ENCODE data around the gene TAAR8.
"Not testable (repeated sequence)": the region's sequence is repeated elsewhere in the genome, so short reads cannot be mapped to it uniquely, and the experiment has no call there.

TAAR8 gene

DNA sequence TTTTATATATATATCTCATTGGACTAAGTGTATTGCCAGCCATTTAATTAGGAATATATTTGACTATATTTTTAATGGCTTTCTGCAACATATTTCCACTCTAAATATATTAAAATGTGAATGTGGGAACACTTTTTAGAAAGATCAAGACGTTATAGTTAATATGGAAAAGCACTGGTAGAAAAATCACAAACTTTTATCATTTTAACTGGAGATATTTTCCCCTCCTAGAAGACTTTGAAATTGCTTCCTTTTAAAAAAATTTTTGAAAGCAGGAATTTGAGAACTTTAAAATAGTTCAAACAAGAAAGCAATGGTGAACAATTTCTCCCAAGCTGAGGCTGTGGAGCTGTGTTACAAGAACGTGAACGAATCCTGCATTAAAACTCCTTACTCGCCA lies 14.5 kb upstream of the TAAR8 start, which contains the start of gene TAAR9:
Gene TAAR9, plus strand, starts transcription at position 301 of the 400 bp plus-strand sequence. Its CDS starts 13 bp downstream, at position 314.
- H3K27ac ChIP-seq: no peak within 1 kb of the TSS
- no peak for DNase-seq (ENCODE audit: low read depth, low spot score)

DNA sequence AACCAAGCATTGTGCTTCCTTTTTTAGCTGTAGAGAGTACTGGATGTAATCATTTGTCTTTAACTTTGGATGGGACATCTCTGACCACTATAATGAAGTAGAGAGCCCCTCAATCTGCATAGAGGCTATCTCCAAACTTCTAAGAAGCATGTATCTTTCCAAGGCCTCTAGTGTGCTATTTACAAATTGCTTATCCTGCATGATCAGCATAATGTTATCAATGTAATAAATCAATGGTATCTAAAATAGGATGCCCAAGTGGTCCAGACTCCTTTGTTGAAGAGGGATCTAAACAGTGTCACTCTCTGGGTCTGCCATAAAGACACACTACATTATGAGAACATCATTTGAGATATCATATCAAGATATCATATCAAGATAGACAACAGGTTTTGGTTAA lies 7.6 kb upstream of the TAAR8 start:
- DNase-seq (ENCODE audit: low read depth, low spot score): no peak
- no peak overlapping the region for H3K27ac ChIP-seq

DNA sequence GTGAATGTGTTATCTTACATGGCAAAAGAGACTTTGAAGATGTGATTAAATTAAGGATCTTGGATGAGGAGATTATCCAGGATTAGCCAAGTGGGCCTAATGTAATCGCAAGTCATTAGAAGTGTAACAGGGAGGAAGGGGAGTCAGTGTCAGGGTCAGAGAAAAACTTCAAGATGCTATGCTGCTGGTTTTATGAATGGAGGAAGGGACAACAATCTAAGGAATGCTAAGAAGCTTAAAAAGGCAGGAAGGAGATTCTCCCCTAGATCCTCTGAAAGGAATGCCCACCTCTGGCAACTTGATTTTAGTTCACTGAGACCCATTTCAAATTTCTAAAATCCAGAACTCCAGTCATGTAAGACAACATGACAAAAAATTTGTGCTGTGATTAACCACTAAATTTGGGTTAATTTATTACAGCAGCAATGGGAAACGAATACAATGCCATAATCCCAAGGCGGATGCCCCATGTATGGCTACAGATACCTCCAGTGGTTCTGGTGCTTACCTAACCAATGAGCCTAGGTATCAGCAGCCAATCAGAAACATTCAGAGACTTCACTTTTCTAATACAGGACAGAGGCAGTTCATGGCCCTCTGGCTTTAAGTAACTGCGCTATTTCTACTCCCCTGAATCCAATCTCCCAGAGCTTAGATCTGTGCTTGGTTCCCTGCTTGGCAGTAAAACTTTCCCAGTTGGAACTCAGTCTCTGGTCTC lies 3.6 kb upstream of the TAAR8 start:
- H3K27ac ChIP-seq: no peak overlapping the region
- DNase-seq (ENCODE audit: low read depth, low spot score): no peak

DNA sequence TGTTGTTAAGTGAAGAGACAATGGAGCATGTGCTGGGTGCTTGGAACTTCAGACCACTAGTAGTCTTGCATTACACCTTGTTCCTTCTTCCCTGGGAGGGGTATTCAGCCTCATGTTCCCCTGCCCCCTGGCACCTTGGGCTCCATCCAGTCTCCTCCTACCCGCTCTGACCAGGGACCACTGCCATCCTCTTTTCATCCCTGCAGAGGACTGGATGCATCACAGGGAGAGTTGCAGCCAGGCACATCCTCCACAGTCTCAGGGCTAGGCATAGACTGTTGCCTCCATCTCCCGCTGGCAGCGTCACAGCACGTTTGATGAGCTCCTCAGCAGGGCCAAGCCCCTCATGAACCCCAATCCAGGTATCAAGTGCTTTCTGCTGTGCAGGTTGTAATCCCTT lies 1.3 kb upstream of the TAAR8 start:
- H3K27ac ChIP-seq: no peak overlapping the region
- no peak for DNase-seq (ENCODE audit: low read depth, low spot score)

DNA sequence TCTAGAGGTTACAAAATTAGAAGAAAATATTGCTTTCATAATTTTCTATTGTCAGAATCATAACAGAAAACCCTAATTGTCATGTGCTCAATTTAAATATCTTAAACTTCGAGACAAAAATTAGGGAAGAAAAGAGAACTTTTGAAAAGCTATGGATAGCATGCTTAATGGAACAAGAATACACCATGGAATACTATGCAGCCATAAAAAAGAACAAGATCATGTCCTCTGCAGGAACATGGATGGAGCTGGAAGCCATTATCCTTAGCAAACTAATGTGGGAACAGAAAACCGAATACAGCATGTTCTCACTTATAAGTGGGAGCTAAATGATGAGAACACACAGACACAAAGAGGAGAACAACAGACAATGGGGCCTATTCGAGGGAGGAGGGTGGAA lies 7.6 kb downstream of the TAAR8 start:
- not testable (repeated sequence) for DNase-seq (ENCODE audit: low read depth, low spot score); H3K27ac ChIP-seq

DNA sequence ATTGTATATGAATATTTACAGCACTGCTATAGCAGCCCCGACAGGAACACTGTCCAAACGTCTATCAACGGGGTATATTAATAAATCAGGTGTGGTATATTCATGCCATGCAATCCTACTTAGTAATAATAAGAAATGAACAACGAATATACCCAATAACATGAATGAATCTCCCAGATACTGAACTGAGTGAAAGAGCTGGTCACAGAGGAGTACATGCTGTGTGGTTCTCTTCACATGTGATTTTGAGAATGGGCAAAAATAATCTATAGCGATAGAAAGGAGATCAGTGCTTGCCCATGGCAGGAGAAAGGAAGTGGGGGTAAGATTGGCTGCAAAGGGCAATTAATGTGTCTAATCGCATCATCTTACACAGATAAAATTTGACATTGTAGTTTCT lies 13.9 kb downstream of the TAAR8 start:
- H3K27ac ChIP-seq: no peak overlapping the region
- DNase-seq (ENCODE audit: low read depth, low spot score): no peak

DNA sequence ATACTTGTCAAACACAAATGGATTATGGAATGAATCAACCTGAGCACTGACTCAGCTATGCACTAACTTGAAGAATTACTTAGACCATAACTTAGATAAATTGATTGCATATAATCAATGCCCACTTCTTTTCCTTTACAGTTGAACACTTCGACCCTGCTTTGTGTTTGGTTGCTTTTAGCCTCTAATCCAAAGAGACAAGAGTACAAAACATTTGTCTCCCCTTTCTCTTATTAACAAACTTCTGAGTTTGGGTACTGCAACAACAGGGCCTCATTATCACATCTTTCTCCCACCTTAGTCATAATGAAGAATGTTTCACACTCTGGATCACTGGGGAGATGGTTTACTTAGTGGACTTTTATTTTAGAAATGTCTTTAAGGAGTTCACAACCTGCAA lies 15.1 kb downstream of the TAAR8 start:
- DNase-seq (ENCODE audit: low read depth, low spot score): no peak
- H3K27ac ChIP-seq: no peak overlapping the region

DNA sequence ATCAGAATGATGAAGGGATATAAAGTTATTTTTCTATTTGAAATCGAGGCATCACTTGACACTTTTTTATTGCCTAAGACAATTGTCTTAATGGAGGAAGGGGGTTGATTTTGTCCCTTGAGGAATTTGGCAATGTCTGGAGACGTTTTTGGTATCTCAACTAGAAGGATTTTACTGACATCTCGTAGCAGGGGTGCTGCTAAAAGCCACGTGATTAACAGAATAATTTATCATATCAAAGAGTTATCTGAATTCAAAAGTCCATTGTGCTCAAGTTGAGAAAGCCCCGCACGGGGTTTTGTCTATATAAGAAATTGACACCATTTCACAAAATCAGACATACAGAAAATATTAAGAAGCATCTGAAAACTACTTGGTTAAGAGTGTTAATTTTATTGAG lies 16.1 kb downstream of the TAAR8 start:
- no peak overlapping the region for H3K27ac ChIP-seq
- DNase-seq (ENCODE audit: low read depth, low spot score): no peak

DNA sequence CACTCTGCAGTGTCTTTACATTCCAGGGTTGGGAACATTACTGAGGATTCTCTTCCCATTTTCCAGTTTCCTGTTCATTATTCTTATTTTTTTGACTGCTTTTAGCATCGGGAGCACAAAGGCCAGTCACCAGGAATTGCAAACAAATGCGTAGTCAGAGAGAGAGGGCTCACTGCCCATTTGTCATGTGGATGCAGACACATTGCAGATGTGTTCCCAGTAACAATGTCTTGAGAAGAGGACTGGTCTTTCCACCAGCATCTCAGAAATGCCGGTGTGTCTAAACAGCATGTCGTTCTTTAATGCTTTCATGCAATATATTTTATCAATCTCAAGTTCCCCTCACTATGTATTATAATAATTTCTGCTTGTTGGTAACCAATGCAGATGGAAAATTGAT lies 16.7 kb downstream of the TAAR8 start:
- DNase-seq (ENCODE audit: low read depth, low spot score): no peak
- no peak overlapping the region for H3K27ac ChIP-seq

DNA sequence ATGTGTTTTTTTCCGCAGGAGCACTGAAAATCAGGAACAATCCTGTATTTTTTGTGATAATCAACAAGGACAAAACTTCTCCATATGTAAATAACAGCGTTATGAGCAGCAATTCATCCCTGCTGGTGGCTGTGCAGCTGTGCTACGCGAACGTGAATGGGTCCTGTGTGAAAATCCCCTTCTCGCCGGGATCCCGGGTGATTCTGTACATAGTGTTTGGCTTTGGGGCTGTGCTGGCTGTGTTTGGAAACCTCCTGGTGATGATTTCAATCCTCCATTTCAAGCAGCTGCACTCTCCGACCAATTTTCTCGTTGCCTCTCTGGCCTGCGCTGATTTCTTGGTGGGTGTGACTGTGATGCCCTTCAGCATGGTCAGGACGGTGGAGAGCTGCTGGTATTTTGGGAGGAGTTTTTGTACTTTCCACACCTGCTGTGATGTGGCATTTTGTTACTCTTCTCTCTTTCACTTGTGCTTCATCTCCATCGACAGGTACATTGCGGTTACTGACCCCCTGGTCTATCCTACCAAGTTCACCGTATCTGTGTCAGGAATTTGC lies 17.8 kb downstream of the TAAR8 start, which contains the start of gene TAAR6:
Gene TAAR6, plus strand, starts transcription at position 102 of the 557 bp plus-strand sequence. Its CDS starts 0 bp downstream, at position 102.
- DNase-seq (ENCODE audit: low read depth, low spot score): no peak
- H3K27ac ChIP-seq: no peak within 1 kb of the TSS

DNA sequence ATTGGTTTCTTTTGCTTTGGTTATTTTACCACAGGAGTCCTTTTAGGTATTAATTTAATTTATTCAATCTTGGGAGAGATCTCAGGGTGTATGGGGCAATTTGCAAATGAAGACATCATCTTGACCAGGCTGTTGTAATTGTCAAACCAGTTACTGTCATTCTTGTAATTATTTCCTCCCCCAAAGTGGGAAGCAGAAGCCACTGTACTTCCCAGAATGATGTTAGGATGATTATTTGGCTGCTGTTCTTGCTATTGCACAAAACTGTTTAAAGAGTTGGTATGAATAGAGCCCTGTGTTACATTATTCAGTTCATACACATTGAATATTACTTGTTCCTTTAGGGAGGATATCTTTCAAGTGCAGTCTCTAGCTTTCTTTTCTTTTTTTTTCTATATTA lies 19.3 kb downstream of the TAAR8 start:
- no peak for DNase-seq (ENCODE audit: low read depth, low spot score)
- H3K27ac ChIP-seq: no peak overlapping the region

DNA sequence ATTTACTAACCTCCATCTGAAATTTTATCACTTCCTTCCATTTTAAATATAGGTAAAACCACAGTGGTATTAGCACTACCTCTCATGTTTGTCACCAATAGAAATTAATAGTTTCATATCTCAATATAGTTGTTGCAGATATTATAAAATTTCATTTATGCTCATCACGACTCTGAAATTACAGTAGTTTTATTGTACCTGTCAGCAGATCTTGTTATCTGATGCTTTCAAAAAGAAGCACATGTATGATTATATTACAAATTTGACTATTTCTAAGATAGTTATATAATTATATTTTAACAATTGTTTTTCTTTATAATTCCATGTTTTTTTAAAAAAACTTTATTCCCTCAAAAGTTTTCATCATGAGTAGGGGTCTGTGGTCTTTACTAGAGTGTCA lies 32.2 kb downstream of the TAAR8 start:
- no peak overlapping the region for H3K27ac ChIP-seq
- DNase-seq (ENCODE audit: low read depth, low spot score): no peak

DNA sequence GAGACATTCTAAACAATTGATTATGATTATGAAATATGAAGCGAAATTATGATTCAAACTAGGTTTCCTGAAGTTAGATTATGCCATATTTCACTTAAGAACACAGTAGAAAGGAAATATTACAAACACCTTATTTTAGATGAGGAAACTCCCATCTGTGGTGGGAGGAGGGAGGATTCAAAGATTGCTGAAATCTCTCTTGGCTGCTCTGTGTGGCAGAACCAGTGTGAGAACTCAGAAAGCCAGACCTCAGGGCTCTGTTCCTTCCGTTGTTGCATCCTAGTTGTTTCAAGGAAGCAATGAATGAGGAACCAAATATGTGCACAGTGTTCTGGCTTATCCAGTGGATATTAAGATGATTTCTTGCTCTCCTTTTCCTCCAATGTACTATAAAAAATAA lies 35.0 kb downstream of the TAAR8 start:
- DNase-seq (ENCODE audit: low read depth, low spot score): no peak
- H3K27ac ChIP-seq: no peak overlapping the region

DNA sequence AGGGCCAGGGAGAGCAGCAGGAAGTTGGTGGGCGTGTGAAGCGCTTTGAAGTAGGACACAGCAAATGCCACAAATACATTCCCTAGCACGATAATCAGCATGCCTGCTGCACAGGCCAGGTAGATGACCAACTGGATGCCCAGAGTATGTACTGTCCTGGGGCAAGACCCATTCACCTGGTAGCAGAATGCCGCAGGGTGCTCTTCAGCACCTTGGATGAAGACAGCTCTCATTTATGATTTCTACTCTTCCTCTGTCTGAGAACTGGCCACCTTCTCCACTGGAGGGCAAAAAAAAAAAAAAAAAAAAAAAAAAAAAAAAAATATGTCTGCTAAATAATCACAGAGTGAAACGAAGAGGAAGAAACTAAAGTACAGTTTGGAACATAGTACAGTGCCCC lies 37.0 kb downstream of the TAAR8 start, which contains the start of gene TAAR5:
Gene TAAR5, minus strand, starts transcription at position 288 of the 400 bp plus-strand sequence. Its CDS starts 55 bp downstream, at position 233.
- H3K27ac ChIP-seq: no peak within 1 kb of the TSS
- DNase-seq (ENCODE audit: low read depth, low spot score): no peak

DNA sequence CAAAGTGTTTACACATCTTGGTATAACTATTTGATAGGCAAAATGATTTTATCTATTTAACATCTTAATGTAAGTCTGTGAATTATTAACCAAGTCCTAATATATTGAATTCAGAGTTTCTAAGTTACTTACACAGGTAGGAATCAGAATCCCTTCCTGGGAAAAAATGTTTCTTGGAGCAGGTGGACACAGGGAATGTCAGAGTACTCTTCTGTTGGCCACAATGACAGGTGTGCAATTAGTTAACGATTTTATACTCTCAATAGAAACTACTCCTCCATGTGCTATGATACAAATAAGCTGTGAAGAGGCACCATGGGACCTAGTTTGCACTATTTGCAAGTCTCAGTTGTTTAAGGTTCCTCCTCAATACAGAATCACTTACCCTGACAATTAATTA lies 37.9 kb downstream of the TAAR8 start:
- H3K27ac ChIP-seq: no peak overlapping the region
- DNase-seq (ENCODE audit: low read depth, low spot score): no peak

DNA sequence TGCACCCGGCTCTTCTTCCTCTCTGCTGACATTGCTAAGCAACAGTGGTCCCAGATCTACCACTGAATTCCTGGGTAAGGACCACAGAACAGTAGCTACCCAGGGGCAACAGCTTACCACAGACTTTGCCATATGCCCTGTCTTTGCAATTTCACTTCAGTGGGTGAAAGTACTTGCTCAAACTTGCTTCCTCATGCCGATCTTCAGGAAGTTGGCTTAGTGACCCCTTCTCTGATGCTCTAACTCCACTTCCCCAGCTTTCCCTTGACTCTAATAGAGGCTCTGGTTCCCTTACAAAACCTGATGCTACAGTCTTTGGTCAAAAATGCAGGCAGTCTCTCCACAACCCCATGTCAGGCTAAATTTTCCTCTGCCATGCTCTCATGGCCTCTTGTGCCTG lies 40.4 kb downstream of the TAAR8 start:
- no peak for DNase-seq (ENCODE audit: low read depth, low spot score)
- no peak overlapping the region for H3K27ac ChIP-seq

DNA sequence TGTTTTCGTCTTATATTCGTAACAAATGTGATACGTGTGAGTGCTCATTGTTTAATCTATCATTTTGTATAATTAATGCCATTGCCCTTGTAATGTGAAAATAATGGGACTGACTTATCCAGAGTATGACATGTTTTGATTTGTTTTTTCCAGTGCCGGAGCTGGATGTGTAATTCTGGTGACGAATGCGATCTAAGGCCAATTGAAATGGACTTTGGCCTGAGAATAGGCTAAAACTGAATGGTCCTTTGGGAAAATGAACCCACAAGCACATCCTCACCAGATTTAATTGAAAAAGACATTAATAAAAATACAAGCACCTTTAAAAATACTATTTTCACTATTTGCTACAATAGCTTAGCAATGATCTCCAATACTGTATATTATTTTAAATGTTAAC lies 43.7 kb downstream of the TAAR8 start:
- no peak overlapping the region for H3K27ac ChIP-seq
- no peak for DNase-seq (ENCODE audit: low read depth, low spot score)

DNA sequence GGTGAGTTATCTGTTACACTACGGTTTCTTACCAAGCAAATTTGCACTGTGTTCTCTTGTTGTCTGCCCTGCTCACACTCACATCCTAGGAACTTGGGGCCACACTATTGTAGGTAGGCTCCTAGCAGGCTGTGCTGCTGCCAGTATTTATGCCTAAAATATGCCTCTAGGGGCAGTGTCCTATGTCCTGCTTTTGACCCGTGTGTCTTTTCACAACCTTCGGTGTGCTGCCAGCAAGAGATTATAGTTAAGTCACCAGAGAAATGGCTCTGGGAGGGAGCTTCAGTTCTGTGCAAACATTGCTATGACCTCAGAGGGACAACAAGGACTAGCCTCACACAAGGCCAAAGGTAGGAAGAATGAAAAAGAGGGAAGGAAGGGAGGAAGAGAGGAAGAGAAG lies 46.0 kb downstream of the TAAR8 start:
- no peak for DNase-seq (ENCODE audit: low read depth, low spot score)
- no peak overlapping the region for H3K27ac ChIP-seq

DNA sequence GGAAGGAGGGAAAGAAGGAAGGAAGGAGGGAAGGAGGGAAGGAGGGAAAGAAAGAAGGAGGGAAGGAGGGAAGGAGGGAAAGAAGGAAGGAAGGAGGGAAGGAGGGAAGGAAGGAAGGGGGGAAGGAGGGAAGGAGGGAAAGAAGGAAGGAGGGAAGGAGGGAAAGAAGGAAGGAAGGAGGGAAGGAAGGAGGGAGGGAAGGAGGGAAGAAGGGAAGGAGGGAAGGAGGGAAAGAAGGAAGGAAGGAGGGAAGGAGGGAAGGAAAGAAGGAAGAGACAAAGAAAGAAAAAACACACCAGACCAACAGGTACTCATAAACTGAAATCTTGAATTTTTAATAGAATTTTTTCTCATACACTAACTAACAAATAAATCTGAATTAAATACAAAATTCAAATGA lies 48.4 kb downstream of the TAAR8 start:
- not testable (repeated sequence) for H3K27ac ChIP-seq; DNase-seq (ENCODE audit: low read depth, low spot score)

Data from epithelial cell of prostate (primary cell).